GM08714 (cell line): ENCODE data around the gene CHMP4A.

Experiments
- H3K4me3 ChIP-seq: fragments of 200-500 bp; sonication (Bioruptor generic); 2 replicates; pipeline ENCODE4 v1.5.1; 2014; ENCODE audit warnings: mild to moderate bottlenecking, low read length, inconsistent platforms
- ZNF274 ChIP-seq: IDR thresholded peaks from 2 replicates; pipeline ENCODE4 v1.6.1; 2012; ENCODE audit warnings: mild to moderate bottlenecking, low read depth, low read length

Gene CHMP4A, protein sequence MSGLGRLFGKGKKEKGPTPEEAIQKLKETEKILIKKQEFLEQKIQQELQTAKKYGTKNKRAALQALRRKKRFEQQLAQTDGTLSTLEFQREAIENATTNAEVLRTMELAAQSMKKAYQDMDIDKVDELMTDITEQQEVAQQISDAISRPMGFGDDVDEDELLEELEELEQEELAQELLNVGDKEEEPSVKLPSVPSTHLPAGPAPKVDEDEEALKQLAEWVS

DNA sequence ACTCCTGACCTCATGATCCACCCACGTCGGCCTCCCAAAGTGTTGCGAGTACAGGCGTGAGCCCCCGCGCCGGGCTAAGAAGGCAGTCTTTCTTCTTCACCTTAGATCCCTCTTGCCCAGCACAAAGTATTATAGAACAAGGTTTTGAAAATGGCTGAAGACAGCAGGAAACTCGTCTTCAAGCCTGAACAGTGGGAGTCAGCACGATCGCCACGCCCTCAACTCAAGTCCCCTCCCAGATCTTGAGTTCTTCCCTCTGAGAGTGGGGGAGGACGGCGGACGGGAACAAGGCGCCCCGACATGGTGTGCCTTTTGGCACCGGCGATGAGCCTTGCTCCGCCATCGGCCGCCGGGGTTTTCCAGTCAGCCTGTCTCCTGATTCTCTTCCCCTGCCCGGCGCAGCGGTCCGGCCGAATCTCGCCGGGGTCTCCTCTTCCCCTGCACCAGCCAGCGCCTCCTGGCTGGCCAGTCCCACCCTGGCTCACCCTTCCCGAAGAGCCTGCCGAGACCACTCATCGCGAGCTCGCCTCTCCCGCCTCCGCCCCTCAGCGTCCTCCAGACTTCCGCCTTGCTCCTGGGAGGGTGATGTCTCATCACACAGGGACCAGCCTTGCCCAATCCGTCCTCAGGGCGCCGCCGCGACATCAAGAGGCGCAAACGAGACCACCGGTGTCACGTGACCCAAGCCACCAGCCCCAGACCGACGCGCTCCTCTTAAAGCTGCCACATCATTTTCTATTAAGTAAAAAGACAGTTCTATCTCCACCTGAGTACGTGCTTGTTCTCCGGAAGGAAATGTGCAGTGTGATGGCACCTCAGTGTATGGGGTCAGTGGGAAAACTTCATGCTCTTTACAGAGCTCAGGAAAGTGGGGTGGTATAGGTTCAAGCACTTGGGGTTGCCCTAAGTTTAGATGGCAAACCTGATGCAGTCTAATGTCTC, at the start of gene CHMP4A:
TSS of gene CHMP4A (minus strand) at position 565 of the 942 bp plus-strand sequence. CDS start at position 516, 49 bp downstream.
- no peak for TF ChIP-seq ZNF274
- H3K4me3 ChIP-seq = peak within 1 kb of the TSS; percentile 80

DNA sequence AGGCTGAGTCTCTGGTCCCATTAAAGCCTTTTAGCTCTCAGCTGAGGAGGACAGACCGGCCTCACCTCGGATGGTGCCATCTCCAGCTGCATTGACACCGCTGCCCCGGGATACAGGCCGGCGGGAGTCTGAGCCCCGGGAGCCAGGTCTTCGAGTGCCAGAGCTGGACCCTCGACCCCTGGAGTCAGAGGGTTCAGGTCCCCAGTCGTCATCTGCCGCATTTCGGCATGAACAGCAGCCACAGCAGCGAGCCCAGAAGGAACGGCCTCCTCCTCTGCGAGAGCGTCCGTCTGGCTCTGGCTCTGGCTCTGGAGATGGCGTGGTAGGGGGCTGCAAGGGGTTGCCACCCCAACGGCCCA, 48.7 kb upstream of the CHMP4A start:
- no peak for TF ChIP-seq ZNF274
- no peak overlapping the region for H3K4me3 ChIP-seq

DNA sequence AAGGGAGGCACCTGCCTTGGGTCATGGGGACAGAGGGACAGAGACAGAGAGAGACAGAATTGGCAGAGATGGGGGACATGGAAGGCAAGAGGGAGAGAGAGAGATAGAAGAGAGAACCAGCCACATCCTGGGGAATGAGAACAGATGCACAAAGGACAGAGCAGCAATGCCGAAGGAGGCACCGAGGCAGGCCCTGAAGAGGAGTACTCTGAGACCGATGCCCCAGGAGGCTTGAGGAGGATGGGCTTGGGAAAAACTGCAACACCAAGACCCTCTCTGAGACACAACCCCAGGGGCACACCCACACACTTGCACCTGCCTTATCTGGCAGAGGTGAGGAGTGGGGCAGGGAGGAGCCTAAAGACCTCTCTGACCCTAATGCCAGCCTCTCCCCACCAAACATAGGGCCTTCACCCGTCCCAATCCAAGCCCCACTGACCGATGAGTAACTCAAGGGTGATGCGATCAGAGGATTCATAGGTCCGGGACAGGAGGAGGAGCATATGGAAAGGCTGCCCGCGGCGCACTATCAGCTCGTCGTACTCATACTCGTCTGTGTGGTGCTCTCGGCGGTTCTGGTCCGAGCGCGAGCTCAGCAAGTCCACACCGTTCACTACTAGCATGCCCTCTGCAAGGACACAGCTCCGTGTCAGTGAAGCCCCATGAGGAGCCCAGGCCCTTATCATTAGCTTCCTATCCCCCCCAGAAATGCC, 48.1 kb upstream of the CHMP4A start:
- no peak overlapping the region for H3K4me3 ChIP-seq
- TF ChIP-seq ZNF274 = no peak

DNA sequence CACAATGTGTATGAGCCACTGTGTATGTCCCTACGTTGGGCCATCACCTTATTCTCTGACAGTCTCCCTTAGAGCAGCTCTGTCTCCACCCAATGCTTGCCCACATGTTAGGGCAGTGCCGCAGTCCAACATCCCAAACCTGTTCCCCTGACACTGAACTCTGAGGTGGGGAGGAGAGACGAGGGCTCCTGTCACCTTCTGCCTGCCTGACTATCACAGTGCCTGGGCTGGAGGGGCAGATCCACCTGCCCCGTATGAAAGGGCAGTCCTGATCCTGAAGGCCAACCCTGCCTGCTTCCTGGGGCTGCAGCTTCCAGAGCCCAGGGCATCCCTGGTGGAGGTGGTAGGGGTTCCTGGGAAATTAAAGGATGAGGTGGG, 47.5 kb upstream of the CHMP4A start:
- no peak for TF ChIP-seq ZNF274
- H3K4me3 ChIP-seq = no peak overlapping the region

DNA sequence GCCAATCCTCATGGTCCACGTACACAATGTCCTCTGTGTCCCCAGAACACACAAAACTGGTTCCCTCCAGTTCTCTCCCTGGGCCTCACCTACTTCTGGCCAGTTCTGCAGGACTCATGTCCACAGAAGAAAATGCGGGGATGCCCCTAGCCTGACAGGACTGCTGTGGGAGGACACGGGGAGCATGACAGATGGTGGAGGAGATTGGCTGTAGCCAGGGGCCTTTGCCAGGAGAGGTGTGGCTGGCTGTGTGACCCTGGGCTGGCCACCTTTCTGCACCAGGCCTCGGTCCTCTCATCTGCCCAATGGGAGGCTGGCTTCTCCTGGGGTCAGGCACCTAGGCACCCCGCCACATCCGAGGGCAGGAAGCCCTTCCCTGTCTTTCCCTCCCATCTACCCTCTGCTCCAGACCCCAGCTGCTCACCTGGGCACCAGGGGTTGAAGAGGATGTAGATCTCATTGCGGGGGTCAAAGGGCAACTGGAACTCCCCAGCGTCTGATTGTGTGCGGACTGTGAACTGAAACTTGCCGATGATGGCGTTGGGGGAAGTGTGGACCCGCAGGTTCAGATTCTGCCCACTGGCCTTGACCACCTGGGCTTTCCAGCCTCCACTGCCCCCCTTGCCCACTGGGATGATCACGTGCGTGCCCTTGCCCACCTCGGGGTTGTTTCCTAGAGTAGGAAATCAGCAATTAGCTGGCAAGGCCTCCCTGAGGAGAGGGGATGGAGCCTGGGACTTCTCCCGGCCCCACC, 46.9 kb upstream of the CHMP4A start:
- no peak overlapping the region for H3K4me3 ChIP-seq

DNA sequence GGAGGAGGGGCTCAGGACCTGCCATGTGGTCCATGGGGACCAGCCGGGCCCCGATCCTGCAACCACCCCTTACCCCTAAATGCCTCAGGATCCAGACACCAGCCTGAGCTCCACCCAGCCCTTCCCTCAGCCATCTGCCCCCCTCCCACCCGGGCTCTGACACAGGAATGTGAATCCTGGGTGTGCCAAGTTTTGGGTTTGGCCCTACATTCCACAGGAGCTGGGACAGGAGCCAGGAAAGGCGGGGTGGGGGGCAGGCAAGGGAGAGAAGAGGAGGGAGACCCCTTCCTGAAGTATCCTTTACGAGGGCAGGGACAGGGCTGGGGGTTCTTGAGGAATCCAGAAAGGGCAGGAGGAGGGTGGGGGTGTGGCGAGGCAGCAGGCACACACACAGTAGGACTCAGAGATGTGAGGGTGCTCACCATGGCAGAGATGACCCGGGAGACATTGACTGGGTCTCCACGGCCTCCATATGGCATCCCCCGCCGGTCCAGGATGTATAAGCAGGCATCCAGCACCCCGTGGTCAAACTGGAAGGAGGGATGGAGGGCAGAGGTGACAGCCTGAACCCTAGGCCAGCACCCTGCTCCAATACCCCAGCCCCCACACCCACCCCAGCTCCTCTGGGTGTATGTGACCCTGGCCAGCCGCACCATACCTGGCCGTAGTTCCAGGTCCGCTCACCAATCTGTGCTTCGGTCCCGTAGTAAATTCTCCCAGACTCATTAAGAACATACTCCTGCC, 46.2 kb upstream of the CHMP4A start:
- no peak for TF ChIP-seq ZNF274
- H3K4me3 ChIP-seq = no peak overlapping the region

More for the DNA sequence above, 46.9 kb upstream of the CHMP4A start:
- TF ChIP-seq ZNF274 = no peak

DNA sequence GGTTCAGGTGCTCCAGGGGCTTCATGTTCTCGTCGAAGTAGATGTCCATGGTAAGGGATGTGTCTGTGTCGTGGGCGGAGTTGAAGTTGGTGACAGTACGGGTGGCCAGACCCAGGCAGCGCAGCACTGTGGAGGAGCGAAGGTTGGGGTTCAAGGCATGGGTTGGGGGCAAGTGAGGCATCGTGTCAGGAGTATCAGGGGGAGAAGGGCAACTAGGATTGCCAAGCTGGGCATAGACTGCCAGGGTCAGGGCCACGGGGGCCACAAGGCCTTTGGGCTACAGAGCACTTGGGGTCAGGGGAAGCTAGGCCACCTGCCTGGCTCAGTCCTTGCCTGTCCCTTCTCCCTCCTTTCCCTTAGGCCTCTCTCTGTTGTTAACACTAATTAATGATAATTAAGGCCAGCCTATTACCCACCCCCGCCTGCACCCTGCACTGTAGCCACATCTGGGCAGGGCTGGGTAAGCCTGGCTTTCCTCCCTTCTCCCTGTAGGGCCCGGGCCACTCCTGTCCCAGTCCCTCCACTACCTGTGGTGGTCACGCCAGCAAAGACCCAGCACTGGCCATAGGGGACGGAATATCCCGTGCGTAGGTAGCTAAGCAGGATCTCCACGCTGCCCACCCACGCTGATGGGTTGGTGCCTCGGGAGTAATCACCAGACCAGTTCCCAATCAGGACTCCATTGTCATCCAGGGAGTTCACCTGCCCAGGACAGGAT, 45.4 kb upstream of the CHMP4A start:
- no peak overlapping the region for H3K4me3 ChIP-seq
- TF ChIP-seq ZNF274 = no peak

DNA sequence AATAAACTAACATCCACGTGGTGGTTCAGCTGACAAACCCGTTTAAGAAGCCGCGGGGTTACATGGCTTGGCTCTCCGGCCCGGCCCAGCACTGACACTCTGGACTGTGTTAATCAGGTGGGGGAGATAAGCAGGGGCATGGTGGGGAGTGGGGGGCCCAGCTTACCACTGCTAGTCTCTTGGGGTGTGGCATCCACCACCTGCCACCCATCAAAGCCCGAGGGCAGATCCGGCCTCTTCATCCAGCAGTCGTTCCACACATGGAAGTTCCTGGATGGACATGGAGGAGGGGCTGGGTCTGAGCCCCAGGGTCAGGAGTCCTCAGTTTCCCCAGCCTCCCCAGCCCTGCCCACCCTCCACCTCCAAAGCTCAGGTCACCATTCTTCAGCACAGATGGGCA, 44.8 kb upstream of the CHMP4A start:
- no peak overlapping the region for H3K4me3 ChIP-seq

DNA sequence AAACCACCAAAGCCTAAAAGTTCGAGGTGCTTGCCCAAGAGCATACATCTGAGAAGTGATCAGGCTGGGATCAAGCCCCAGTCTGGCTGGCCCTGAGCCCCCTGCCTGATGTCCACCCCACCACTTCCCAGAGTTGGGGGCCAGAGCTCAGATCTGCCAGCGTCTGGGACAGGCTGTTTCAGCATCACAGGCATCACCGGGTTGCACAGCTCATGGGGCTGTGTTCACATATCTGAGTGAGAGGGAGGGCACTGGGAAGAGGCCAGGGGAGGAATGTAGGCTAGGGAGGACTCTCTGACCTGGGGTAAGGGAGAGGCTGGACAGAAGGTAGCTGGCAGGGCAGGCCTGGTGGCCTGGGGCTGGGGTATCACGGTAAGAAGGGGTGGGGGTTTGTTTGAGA, 43.7 kb upstream of the CHMP4A start:
- no peak for TF ChIP-seq ZNF274
- H3K4me3 ChIP-seq = no peak overlapping the region

More for the DNA sequence above, 44.8 kb upstream of the CHMP4A start:
- TF ChIP-seq ZNF274 = no peak

DNA sequence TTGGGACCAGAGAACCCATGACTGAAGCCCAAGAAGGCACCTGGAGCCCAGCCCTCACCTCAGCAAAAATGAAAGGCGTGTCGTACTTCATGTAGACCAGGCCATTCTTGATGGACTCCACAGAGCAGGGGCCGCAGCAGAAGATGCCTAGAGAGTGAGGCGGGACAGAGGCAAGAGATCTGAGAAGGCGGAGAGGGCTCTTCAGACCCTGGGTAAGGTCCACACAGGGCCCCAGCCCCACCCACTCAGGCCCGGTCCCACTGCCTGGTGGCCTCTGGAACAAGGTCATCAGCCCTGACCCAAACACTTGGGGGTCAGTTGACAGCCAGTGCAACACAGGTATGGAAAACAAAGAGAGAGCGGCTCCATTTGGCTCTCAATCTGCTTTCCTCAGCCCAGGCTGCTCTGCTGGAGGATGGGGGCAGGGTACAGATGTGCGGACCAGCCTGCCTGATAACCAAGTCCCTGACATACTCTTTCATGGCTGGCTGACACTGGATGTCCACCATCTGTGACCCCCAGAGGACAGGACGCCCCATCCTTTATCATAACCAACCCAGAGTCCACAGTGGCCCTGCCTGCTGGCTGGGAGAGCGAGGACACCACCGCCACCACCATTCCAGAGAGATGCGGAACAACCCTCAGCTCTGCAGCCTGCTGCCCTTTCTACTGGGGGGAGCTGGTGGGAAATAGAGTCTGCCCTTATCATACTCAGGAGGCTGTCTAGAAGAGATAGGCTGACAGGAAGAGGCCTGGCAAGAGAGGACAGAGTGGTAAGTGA, 42.8 kb upstream of the CHMP4A start:
- H3K4me3 ChIP-seq = no peak overlapping the region
- no peak for TF ChIP-seq ZNF274

DNA sequence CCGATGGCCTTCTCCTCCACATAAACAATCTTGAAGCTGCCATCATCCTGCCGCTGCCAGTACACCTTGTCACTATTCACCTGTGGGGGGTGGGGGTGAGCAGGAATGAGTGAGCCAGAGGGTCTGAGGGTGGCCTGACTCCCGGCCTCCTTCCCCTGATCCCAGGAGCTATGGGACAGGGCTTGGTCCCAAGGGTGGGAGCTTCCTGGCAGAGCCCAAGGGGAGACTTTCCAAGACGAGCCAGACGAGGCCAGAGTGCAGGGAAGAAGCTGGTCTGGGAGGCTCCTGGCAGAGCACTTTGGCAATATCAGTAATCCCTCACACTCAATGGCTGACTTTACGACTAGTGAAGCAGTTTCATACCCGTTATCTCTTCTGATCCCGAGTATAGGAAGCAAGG, 42.1 kb upstream of the CHMP4A start:
- TF ChIP-seq ZNF274 = no peak
- H3K4me3 ChIP-seq = no peak overlapping the region
